Suprapubic skin (tissue), 4 donors: ENCODE results near the gene EIF4E3. TPM values are rescaled to one million over a fixed set of nuclear protein-coding genes. Genes with fewer than 3 reads are reported as not detected.

Experiments
- DNase-seq, 2 donors: peaks; one replicate each; pipeline ENCODE4 v3.0.0-alpha.2; 2019; ENCODE audit warnings: low spot score in 2 of 2
- H3K27ac ChIP-seq: fragments of 200-600 bp; sonication (generic); one replicate; pipeline ENCODE4 v1.5.1; 2019
- H3K27me3 ChIP-seq: fragments of 200-600 bp; sonication (generic); one replicate; pipeline ENCODE4 v1.5.1; 2019
- H3K36me3 ChIP-seq: fragments of 200-600 bp; sonication (generic); one replicate; pipeline ENCODE4 v1.5.1; 2019
- H3K4me1 ChIP-seq: fragments of 200-600 bp; sonication (generic); one replicate; pipeline ENCODE4 v1.5.1; 2019
- H3K4me3 ChIP-seq: fragments of 200-600 bp; sonication (generic); one replicate; pipeline ENCODE4 v1.5.1; 2019; ENCODE audit warnings: mild to moderate bottlenecking
- H3K9me3 ChIP-seq: fragments of 200-600 bp; sonication (generic); one replicate; pipeline ENCODE4 v1.5.1; 2019
- EP300 ChIP-seq: sonication (generic); formaldehyde crosslinking; IDR thresholded peaks from one replicate; pipeline ENCODE4 v1.6.1; 2017; ENCODE audit warnings: antibody characterized with exemption
- POLR2A ChIP-seq, 2 donors: fragments of 450-650 bp; IDR thresholded peaks; one replicate each; pipeline ENCODE4 v1.6.1; 2017; ENCODE audit warnings: antibody characterized with exemption in 2 of 2, mild to moderate bottlenecking in 2 of 2, moderate library complexity in 2 of 2
- POLR2AphosphoS5 ChIP-seq, 3 donors: sonication (generic); formaldehyde crosslinking; IDR thresholded peaks; one replicate each; pipeline ENCODE4 v1.6.1; 2017; ENCODE audit warnings: antibody characterized with exemption in 3 of 3
- WGBS: methylation state at CpG from one replicate; pipeline ENCODE4 v1.1.5; 2018; 5-methylcytosine and 5-hydroxymethylcytosine counted together
- total RNA-seq, 4 donors: library from RNA; depleted of rRNA; stranded (reverse); fragments of >200 nt; gene quantifications; one replicate each; pipeline ENCODE4 v1.1.0, GENCODE V29; 2016
- TF ChIP-seq, protein P1 (sequence below), 2 donors: fragments of 200-600 bp in 1 of 2; fragments of 450-650 bp in 1 of 2; sonication (generic) in 1 of 2; IDR thresholded peaks; one replicate each; pipeline ENCODE4 v1.5.1; 2016 to 2019; ENCODE audit warnings: antibody characterized with exemption in 2 of 2, mild to moderate bottlenecking in 1 of 2, moderate library complexity in 1 of 2

The EIF4E3 gene
- total RNA-seq, 4 donors from 2014 or later, result 12.7 to 23.5 (median 16.0) TPM

DNA sequence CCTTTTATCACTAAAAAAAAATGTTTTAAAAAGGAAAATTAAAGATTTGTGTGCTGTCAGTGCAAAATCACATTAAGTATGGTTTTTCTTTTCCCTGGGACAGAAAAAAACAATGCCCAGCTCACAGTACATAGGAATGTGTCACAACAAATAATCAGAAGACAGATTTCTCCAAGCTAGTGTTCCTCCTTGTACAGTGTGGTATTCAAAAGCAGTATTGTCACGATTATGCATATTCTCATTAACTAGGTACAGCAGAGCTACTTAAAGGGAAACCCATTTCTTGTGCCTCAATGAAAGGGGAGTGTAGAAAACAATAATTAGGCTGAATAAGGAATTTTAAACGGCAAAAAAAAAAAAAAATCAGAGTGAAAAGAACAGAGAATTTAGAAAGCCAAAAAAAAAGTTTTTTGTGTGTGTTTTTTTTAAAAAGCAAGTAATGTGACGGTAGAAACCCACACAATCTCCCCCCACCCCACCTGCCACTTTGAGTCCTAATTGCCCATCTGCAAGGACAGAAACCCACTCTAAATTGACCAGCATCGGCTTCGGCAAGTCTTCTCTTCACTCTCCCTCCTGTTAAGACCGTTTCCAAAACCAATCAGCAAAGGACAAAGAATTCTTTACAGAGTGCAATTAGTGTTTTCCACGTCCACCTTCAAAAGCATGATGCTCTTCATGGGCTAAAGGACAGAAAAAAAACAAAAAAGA lies 41.0 kb downstream of the EIF4E3 start:
- Histone ChIP-seq H3K4me3 (no peak overlapping the region), H3K27ac (no peak overlapping the region)
- TF ChIP-seq, protein P1, sequence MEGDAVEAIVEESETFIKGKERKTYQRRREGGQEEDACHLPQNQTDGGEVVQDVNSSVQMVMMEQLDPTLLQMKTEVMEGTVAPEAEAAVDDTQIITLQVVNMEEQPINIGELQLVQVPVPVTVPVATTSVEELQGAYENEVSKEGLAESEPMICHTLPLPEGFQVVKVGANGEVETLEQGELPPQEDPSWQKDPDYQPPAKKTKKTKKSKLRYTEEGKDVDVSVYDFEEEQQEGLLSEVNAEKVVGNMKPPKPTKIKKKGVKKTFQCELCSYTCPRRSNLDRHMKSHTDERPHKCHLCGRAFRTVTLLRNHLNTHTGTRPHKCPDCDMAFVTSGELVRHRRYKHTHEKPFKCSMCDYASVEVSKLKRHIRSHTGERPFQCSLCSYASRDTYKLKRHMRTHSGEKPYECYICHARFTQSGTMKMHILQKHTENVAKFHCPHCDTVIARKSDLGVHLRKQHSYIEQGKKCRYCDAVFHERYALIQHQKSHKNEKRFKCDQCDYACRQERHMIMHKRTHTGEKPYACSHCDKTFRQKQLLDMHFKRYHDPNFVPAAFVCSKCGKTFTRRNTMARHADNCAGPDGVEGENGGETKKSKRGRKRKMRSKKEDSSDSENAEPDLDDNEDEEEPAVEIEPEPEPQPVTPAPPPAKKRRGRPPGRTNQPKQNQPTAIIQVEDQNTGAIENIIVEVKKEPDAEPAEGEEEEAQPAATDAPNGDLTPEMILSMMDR (IDR thresholded peaks at IDR 0.05), result no peak
- TF ChIP-seq POLR2AphosphoS5 (IDR thresholded peaks at IDR 0.05) (no peak), EP300 (no peak), POLR2A (IDR thresholded peaks at IDR 0.05) (no peak)

DNA sequence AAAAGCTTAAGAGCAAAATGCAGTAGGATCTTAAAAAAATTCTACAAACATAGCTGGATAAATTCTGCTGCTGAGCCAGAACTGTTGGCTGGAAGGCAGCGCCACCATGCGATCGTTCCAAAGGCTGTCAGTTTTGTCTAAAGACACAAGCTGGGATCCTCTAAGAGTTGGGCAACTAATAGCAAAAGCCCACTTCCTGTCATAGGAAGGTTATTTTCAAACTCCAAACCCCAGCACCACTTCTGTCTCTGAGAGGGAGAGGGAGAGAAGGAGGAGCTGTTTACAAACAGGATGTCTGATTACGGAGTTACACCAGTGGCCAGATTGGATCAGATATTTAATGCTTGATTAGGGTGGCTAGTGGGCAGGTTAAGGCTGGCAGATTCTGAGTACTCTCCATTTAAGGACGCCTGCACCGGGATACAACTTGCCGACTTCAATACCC lies 44.0 kb downstream of the EIF4E3 start:
- H3K27ac ChIP-seq, result peak overlapping the region; percentile 21
- TF ChIP-seq POLR2AphosphoS5 (IDR thresholded peaks at IDR 0.05), result no peak
- TF ChIP-seq, protein P1 (IDR thresholded peaks at IDR 0.05), result peak in 1 of 2 donors; percentile 65
- H3K36me3 ChIP-seq, result no peaks in the 10 kb centered on the region
- 33% methylated on average over 7 of the region's 7 CpGs for WGBS
- DNase-seq, result no peak
- H3K4me1 ChIP-seq, result peaks cover 44% of the 10 kb centered on the region
- H3K9me3 ChIP-seq, result no peaks in the 10 kb centered on the region
- H3K27me3 ChIP-seq, result no peaks in the 10 kb centered on the region
- no peak overlapping the region for H3K4me3 ChIP-seq

More for the DNA sequence above, 41.0 kb downstream of the EIF4E3 start:
- no peaks in the 10 kb centered on the region for H3K9me3 ChIP-seq
- no peaks in the 10 kb centered on the region for H3K36me3 ChIP-seq
- no peak for DNase-seq
- 56% methylated on average over 7 of the region's 7 CpGs for WGBS
- peaks cover 44% of the 10 kb centered on the region for H3K4me1 ChIP-seq
- no peaks in the 10 kb centered on the region for H3K27me3 ChIP-seq

DNA sequence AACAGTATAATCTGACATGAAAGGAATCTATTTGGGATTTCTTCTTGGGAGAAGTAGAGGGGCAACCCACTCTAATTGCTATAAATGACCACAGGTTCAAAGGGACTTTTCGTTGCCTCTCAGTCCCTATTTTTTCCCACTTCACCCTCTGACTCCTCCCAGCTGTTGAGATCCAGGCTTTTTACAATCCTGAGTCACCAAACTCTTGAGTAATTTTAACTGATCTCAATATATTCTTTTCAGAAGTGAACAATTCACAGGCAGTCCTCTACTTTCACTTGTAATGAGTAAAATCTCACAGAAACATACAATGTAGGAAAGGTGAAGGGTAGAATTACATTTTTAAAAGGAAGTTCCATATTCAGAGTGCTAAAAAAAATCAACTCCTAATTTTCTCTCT lies 44.6 kb downstream of the EIF4E3 start:
- peaks cover 44% of the 10 kb centered on the region for H3K4me1 ChIP-seq
- H3K27ac ChIP-seq, result peak overlapping the region; percentile 21
- TF ChIP-seq, protein P1 (IDR thresholded peaks at IDR 0.05), result no peak
- TF ChIP-seq POLR2A (IDR thresholded peaks at IDR 0.05) (no peak), POLR2AphosphoS5 (IDR thresholded peaks at IDR 0.05) (no peak), EP300 (no peak)
- no peaks in the 10 kb centered on the region for H3K36me3 ChIP-seq
- no peak for DNase-seq
- no peaks in the 10 kb centered on the region for H3K27me3 ChIP-seq
- no peak overlapping the region for H3K4me3 ChIP-seq
- 28% methylated on average over 1 of the region's 1 CpG for whole genome bisulfite sequencing
- no peaks in the 10 kb centered on the region for H3K9me3 ChIP-seq

DNA sequence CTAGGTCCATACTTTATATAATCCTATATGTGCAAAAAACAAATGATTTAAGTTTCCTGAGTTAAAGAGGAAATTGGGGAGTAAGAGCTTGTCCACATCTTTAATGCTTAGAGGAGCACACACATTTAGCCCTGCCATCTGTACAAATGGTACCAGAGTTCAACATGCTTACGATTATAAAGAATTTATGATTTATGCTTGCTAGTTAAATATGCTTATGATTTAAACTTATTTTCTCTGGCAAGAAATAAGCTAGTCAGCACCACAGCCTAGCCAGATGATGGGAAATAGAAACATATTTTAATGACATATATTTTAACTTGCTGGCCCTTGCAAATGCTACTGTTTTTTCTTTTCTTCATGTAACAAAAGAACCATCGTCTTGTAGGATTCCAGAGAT lies 48.3 kb downstream of the EIF4E3 start:
- H3K27me3 ChIP-seq, result no peaks in the 10 kb centered on the region
- peaks cover 19% of the 10 kb centered on the region for H3K4me1 ChIP-seq
- TF ChIP-seq EP300 (no peak), POLR2AphosphoS5 (IDR thresholded peaks at IDR 0.05) (no peak)
- no peak overlapping the region for H3K27ac ChIP-seq
- H3K9me3 ChIP-seq, result no peaks in the 10 kb centered on the region
- 79% methylated on average over 2 of the region's 2 CpGs for WGBS
- no peak for DNase-seq
- H3K36me3 ChIP-seq, result no peaks in the 10 kb centered on the region
- H3K4me3 ChIP-seq, result no peak overlapping the region

DNA sequence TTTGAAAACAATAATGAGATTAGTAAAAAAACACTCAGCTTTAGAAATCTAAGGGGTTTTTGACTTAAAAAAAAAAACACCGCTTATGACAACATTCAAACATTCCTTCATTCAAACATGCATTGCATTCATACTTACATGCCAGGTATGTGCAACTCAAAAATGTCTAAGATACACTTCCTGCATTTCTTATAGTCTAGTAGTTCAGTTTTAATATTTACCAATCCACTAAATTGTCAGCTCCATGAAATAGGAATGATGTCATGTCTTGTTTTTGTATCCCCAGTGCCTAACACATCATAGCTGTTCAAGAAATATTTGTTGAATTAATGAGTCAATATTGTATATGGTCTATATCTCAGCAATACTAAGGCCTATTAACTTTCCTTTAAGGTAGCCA lies 51.7 kb downstream of the EIF4E3 start:
- no peaks in the 10 kb centered on the region for H3K4me1 ChIP-seq
- no peaks in the 10 kb centered on the region for H3K27me3 ChIP-seq
- TF ChIP-seq, protein P1 (IDR thresholded peaks at IDR 0.05), result no peak
- TF ChIP-seq POLR2AphosphoS5 (IDR thresholded peaks at IDR 0.05) (no peak), EP300 (no peak), POLR2A (IDR thresholded peaks at IDR 0.05) (no peak)
- H3K36me3 ChIP-seq, result no peaks in the 10 kb centered on the region
- no peak for DNase-seq
- no peak overlapping the region for H3K4me3 ChIP-seq
- H3K9me3 ChIP-seq, result no peaks in the 10 kb centered on the region
- WGBS, result 90% methylated on average over 1 of the region's 1 CpG
- no peak overlapping the region for H3K27ac ChIP-seq
